ENCODE data around the gene HOXB7.

Gene HOXB7

DNA sequence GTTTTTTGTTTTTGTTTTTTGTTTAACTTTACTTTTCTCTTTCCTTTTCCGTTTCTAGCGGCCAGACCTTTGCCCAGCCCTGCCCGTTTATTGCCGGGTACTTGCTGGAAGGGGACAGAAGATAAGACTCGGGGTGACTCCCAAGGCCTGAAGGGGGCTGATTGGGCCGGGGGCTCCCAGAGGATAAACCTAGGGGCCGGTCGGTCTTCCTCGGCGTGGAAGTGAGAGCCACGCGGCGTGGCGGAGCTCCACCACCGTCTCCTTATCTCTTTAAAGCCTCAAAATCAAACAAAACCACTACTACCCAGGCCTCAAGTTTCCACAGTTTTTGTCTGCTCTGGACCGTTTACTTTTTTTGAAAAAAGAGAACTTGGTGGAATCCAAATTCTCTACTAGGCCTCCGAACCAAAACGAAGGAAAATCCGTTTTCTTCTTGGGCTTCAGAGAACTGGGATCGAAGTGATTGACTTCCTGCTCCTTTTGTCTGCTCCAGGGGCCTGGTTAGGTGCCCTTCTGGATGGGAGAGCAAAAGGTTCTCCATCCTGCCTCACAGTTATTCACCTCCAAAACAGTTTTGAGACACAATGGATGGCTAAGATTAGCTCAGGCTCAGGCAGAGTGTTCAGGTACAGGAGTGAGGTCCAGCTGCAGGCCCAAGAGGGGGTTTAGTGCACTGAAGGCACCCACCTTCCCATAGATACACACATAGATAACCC, 23.8 kb upstream of the HOXB7 start:
- no peaks in the 10 kb centered on the region for H3K9me3 ChIP-seq (ENCODE audit: control insufficient read depth, insufficient read depth, low read length)
- no peak for DNase-seq (ENCODE audit: low read depth, low spot score)
- H3K4me1 ChIP-seq (ENCODE audit: control insufficient read depth, insufficient read depth, low read length) = peaks cover 2% of the 10 kb centered on the region; the same call in 1 of the 2 replicates
- WGBS (ENCODE audit: insufficient coverage, insufficient read length) = no CpG with 5 or more reads among the region's 20 CpGs
- no peak overlapping the region for H3K4me3 ChIP-seq (ENCODE audit: low read length)
- H3K27ac ChIP-seq (ENCODE audit: low read length) = no peak overlapping the region
- H3K36me3 ChIP-seq (ENCODE audit: control insufficient read depth, insufficient read depth, low read length) = no peaks in the 10 kb centered on the region
- peaks cover 96% of the 10 kb centered on the region for H3K27me3 ChIP-seq (ENCODE audit: control insufficient read depth, insufficient read depth, low read length)

DNA sequence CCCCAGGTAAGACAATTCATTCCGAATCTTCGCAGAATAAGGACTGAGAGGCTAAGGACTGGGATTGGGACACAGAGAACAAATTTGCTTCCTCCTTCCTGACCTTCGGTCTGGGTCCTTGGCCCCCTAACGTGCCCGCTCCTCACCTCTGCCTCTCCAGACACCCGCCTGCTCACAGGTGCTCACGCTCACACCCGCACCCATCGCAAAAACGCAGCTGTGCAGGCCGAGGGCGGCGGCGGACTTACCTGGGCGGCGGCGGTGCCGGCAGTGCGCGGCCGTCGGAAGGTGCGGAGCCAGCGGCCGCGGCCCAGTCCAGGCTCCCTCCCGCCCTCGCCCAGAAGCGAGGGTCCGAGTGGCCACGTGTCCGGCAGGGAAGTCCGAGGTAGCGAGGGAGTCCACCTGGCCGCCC, 22.5 kb upstream of the HOXB7 start:
- no peak for DNase-seq (ENCODE audit: low read depth, low spot score)
- Histone ChIP-seq H3K4me1 (ENCODE audit: control insufficient read depth, insufficient read depth, low read length) (peaks cover 2% of the 10 kb centered on the region; the same call in 1 of the 2 replicates), H3K27ac (ENCODE audit: low read length) (no peak overlapping the region), H3K4me3 (ENCODE audit: low read length) (no peak overlapping the region), H3K27me3 (ENCODE audit: control insufficient read depth, insufficient read depth, low read length) (peaks cover 95% of the 10 kb centered on the region), H3K9me3 (ENCODE audit: control insufficient read depth, insufficient read depth, low read length) (no peaks in the 10 kb centered on the region), H3K36me3 (ENCODE audit: control insufficient read depth, insufficient read depth, low read length) (no peaks in the 10 kb centered on the region)
- WGBS (ENCODE audit: insufficient coverage, insufficient read length) = no CpG with 5 or more reads among the region's 35 CpGs

GRCh38 chr17:48632579-48633265, 21.9 kb upstream of the HOXB7 start:
- peaks cover 95% of the 10 kb centered on the region for H3K27me3 ChIP-seq (ENCODE audit: control insufficient read depth, insufficient read depth, low read length)
- no CpG with 5 or more reads among the region's 7 CpGs for WGBS (ENCODE audit: insufficient coverage, insufficient read length)

DNA sequence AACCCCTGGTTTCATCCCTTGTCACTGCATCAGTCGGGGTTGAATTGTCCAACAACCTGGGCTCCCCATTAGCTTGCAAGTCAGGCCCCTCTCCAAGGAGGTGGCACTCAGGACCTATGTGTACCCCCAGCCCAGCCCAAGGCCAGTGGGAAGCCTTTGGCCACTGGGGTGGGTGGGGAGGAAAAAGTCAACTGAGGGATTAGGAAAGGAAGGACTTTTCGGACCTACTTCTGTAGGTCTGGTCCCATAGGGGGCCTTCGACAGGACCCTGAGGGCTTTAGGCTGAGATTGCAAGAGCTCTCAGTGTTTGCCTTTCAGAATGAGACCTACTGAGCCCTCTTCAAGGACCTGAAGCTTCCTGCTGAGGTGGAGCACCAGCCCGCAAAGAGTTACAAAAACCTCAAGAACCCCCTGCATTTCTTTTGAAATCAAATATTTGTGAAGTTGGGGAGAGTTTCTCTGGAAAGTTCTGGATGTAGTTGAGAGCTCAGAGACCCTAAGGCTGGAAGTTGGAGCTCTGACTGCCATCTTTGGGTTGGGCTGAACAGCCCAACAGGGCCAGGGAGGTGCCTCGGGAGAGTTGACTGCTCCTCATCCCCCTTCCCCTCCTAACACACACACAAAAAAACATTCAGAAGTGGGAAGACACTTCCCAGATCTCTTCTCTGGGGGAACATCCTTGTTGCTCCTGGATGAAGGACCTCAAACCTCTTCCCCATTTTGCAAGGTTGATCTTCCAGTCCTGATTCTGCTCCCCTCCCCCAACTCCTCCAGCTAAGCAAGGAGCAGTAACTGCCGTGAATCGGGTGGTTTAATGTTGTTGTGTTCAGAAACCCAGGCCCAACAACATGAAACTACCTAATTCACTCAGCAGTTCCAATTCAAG, 21.1 kb upstream of the HOXB7 start:
- Histone ChIP-seq H3K4me1 (ENCODE audit: control insufficient read depth, insufficient read depth, low read length) (peaks cover 2% of the 10 kb centered on the region; the same call in 1 of the 2 replicates), H3K27me3 (ENCODE audit: control insufficient read depth, insufficient read depth, low read length) (peaks cover 95% of the 10 kb centered on the region), H3K36me3 (ENCODE audit: control insufficient read depth, insufficient read depth, low read length) (no peaks in the 10 kb centered on the region), H3K27ac (ENCODE audit: low read length) (no peak overlapping the region), H3K4me3 (ENCODE audit: low read length) (no peak overlapping the region), H3K9me3 (ENCODE audit: control insufficient read depth, insufficient read depth, low read length) (no peaks in the 10 kb centered on the region)
- no peak for DNase-seq (ENCODE audit: low read depth, low spot score)
- WGBS (ENCODE audit: insufficient coverage, insufficient read length) = no CpG with 5 or more reads among the region's 7 CpGs

More at GRCh38 chr17:48632579-48633265, 21.9 kb upstream of the HOXB7 start:
- DNase-seq (ENCODE audit: low read depth, low spot score) = no peak
- no peaks in the 10 kb centered on the region for H3K9me3 ChIP-seq (ENCODE audit: control insufficient read depth, insufficient read depth, low read length)
- H3K27ac ChIP-seq (ENCODE audit: low read length) = no peak overlapping the region
- H3K4me3 ChIP-seq (ENCODE audit: low read length) = no peak overlapping the region
- H3K36me3 ChIP-seq (ENCODE audit: control insufficient read depth, insufficient read depth, low read length) = no peaks in the 10 kb centered on the region
- peaks cover 2% of the 10 kb centered on the region; the same call in 1 of the 2 replicates for H3K4me1 ChIP-seq (ENCODE audit: control insufficient read depth, insufficient read depth, low read length)

GRCh38 chr17:48630925-48631692, 20.3 kb upstream of the HOXB7 start:
- Histone ChIP-seq H3K4me3 (ENCODE audit: low read length) (no peak overlapping the region), H3K9me3 (ENCODE audit: control insufficient read depth, insufficient read depth, low read length) (no peaks in the 10 kb centered on the region), H3K36me3 (ENCODE audit: control insufficient read depth, insufficient read depth, low read length) (no peaks in the 10 kb centered on the region), H3K27me3 (ENCODE audit: control insufficient read depth, insufficient read depth, low read length) (peaks cover 97% of the 10 kb centered on the region), H3K4me1 (ENCODE audit: control insufficient read depth, insufficient read depth, low read length) (peaks cover 2% of the 10 kb centered on the region; the same call in 1 of the 2 replicates), H3K27ac (ENCODE audit: low read length) (no peak overlapping the region)
- no peak for DNase-seq (ENCODE audit: low read depth, low spot score)
- WGBS (ENCODE audit: insufficient coverage, insufficient read length) = no CpG with 5 or more reads among the region's 15 CpGs

- WGBS (ENCODE audit: insufficient coverage, insufficient read length) = no CpG with 5 or more reads among the region's 15 CpGs
- H3K27me3 ChIP-seq (ENCODE audit: control insufficient read depth, insufficient read depth, low read length) = peaks cover 97% of the 10 kb centered on the region
- DNase-seq (ENCODE audit: low read depth, low spot score) = no peak
Measured at GRCh38 chr17:48630009-48630924, 19.4 kb upstream of the HOXB7 start.

GRCh38 chr17:48629411-48629759, 18.6 kb upstream of the HOXB7 start:
- H3K9me3 ChIP-seq (ENCODE audit: control insufficient read depth, insufficient read depth, low read length) = no peaks in the 10 kb centered on the region
- H3K27ac ChIP-seq (ENCODE audit: low read length) = no peak overlapping the region
- H3K27me3 ChIP-seq (ENCODE audit: control insufficient read depth, insufficient read depth, low read length) = peaks cover 96% of the 10 kb centered on the region
- H3K4me1 ChIP-seq (ENCODE audit: control insufficient read depth, insufficient read depth, low read length) = peaks cover 5% of the 10 kb centered on the region; the same call in 1 of the 2 replicates
- no peaks in the 10 kb centered on the region for H3K36me3 ChIP-seq (ENCODE audit: control insufficient read depth, insufficient read depth, low read length)
- H3K4me3 ChIP-seq (ENCODE audit: low read length) = no peak overlapping the region
- no peak for DNase-seq (ENCODE audit: low read depth, low spot score)
- WGBS (ENCODE audit: insufficient coverage, insufficient read length) = no CpG with 5 or more reads among the region's 5 CpGs

More at GRCh38 chr17:48630009-48630924, 19.4 kb upstream of the HOXB7 start:
- H3K9me3 ChIP-seq (ENCODE audit: control insufficient read depth, insufficient read depth, low read length) = no peaks in the 10 kb centered on the region
- no peaks in the 10 kb centered on the region for H3K36me3 ChIP-seq (ENCODE audit: control insufficient read depth, insufficient read depth, low read length)
- no peak overlapping the region for H3K27ac ChIP-seq (ENCODE audit: low read length)
- H3K4me3 ChIP-seq (ENCODE audit: low read length) = no peak overlapping the region
- peaks cover 5% of the 10 kb centered on the region; the same call in 1 of the 2 replicates for H3K4me1 ChIP-seq (ENCODE audit: control insufficient read depth, insufficient read depth, low read length)

GRCh38 chr17:48628649-48629410, 18.0 kb upstream of the HOXB7 start:
- no peak for DNase-seq (ENCODE audit: low read depth, low spot score)
- Histone ChIP-seq H3K27me3 (ENCODE audit: control insufficient read depth, insufficient read depth, low read length) (peaks cover 97% of the 10 kb centered on the region), H3K27ac (ENCODE audit: low read length) (no peak overlapping the region), H3K36me3 (ENCODE audit: control insufficient read depth, insufficient read depth, low read length) (no peaks in the 10 kb centered on the region), H3K9me3 (ENCODE audit: control insufficient read depth, insufficient read depth, low read length) (no peaks in the 10 kb centered on the region), H3K4me1 (ENCODE audit: control insufficient read depth, insufficient read depth, low read length) (peaks cover 5% of the 10 kb centered on the region; the same call in 1 of the 2 replicates), H3K4me3 (ENCODE audit: low read length) (no peak overlapping the region)
- WGBS (ENCODE audit: insufficient coverage, insufficient read length) = no CpG with 5 or more reads among the region's 5 CpGs

All from iPS DF 6.9 (cell line).